Pulmonary artery endothelial cell (primary cell): ENCODE measurements around the gene MYO1A. TPM values are rescaled to one million over a fixed set of nuclear protein-coding genes. Genes with fewer than 3 reads are reported as not detected.
A peak's percentile ranks its signal among the peaks of the same experiment; 100 is the strongest.
"Not testable (repeated sequence)": the region's sequence is repeated elsewhere in the genome, so short reads cannot be mapped to it uniquely, and the experiment has no call there.

Experiments
- DNase-seq: peaks from one replicate; pipeline ENCODE4 v3.0.0-alpha.2; 2011; ENCODE audit warnings: low read depth, low spot score
- total RNA-seq: library from RNA; depleted of rRNA; stranded (reverse); fragments of >200 nt; gene quantifications from 2 replicates; pipeline ENCODE4 v1.2.3, GENCODE V29; 2014

The MYO1A gene
- total RNA-seq, 1 donor from 2014 or later: under 0.01 TPM

GRCh38 chr12:57019983-57020719 is 29.8 kb downstream of the MYO1A start:
- DNase-seq: no peak

- no peak for DNase-seq
Observed at GRCh38 chr12:57018906-57019305, 31.0 kb downstream of the MYO1A start.

GRCh38 chr12:57018353-57018752 is 31.6 kb downstream of the MYO1A start:
- not testable (repeated sequence) for DNase-seq

- no peak for DNase-seq
Observed at GRCh38 chr12:57016348-57016747, 33.6 kb downstream of the MYO1A start, which contains the start of gene TAC3. Gene TAC3 (minus strand): TSS chr12:57016529. CDS start chr12:57015797, 732 bp downstream.

- no peak for DNase-seq
Observed at GRCh38 chr12:57012600-57013465, 37.1 kb downstream of the MYO1A start.

- no peak for DNase-seq
Observed at GRCh38 chr12:57011438-57012424, 38.2 kb downstream of the MYO1A start.

- DNase-seq: no peak
Observed at GRCh38 chr12:57010627-57011247, 39.2 kb downstream of the MYO1A start.

- DNase-seq: no peak
Observed at GRCh38 chr12:57009949-57010626, 39.8 kb downstream of the MYO1A start.

GRCh38 chr12:57008178-57008577 is 41.8 kb downstream of the MYO1A start:
- DNase-seq: peak; percentile 26

- DNase-seq: no peak
Observed at GRCh38 chr12:57006809-57007475, 43.0 kb downstream of the MYO1A start.

- DNase-seq: no peak
Observed at GRCh38 chr12:57005980-57006808, 43.7 kb downstream of the MYO1A start, which contains the start of gene ZBTB39. Gene ZBTB39 (minus strand): TSS chr12:57006546. CDS start chr12:57004917, 1,629 bp downstream.

- DNase-seq: no peak
Observed at GRCh38 chr12:57004651-57005050, 45.3 kb downstream of the MYO1A start.

GRCh38 chr12:57003395-57003794 is 46.5 kb downstream of the MYO1A start:
- DNase-seq: no peak

- peak; percentile 46 for DNase-seq
Observed at GRCh38 chr12:57001448-57001906, 48.5 kb downstream of the MYO1A start.

GRCh38 chr12:57000393-57000792 is 49.5 kb downstream of the MYO1A start:
- no peak for DNase-seq

- no peak for DNase-seq
Observed at GRCh38 chr12:56999456-56999855, 50.5 kb downstream of the MYO1A start.

GRCh38 chr12:56998981-56999380 is 50.9 kb downstream of the MYO1A start:
- no peak for DNase-seq

GRCh38 chr12:56998316-56998715 is 51.6 kb downstream of the MYO1A start:
- DNase-seq: no peak
